Cardiac muscle cell (in vitro differentiated cells and primary cell): Measurements from ENCODE around the gene CAMK4. TPM values are rescaled to one million over a fixed set of nuclear protein-coding genes. Genes with fewer than 3 reads are reported as not detected.

Source experiments
- DNase-seq, 2 donors: peaks; one replicate each; pipeline versions ENCODE4 v3.0.0 to v3.0.0-alpha.2; 2010 to 2017; ENCODE audit warnings: low read depth in 1 of 2, low spot score in 1 of 2
- H3K27ac ChIP-seq: fragments of 200-600 bp; sonication (generic); 2 replicates; pipeline ENCODE4 v1.5.1; 2016
- H3K27me3 ChIP-seq: fragments of 200-600 bp; sonication (generic); 2 replicates; pipeline ENCODE4 v1.6.0; 2016; ENCODE audit warnings: control low read depth
- H3K36me3 ChIP-seq: fragments of 200-600 bp; sonication (generic); 2 replicates; pipeline ENCODE4 v1.5.1; 2016; ENCODE audit warnings: control low read depth
- H3K4me1 ChIP-seq: fragments of 200-600 bp; sonication (generic); 2 replicates; pipeline ENCODE4 v1.8.1; 2017; ENCODE audit warnings: low read depth, mild to moderate bottlenecking, mixed run types
- H3K4me3 ChIP-seq: fragments of 200-600 bp; sonication (generic); 2 replicates; pipeline ENCODE4 v1.5.1; 2016; ENCODE audit warnings: mild to moderate bottlenecking
- H3K9me3 ChIP-seq: fragments of 200-600 bp; sonication (generic); 2 replicates; pipeline ENCODE4 v1.5.1; 2017; ENCODE audit warnings: low read depth, mild to moderate bottlenecking, control low read depth
- polyA plus RNA-seq: library from polyadenylated mRNA; unstranded; fragments of >200 nt; fragmentation: Nextera tagmentation; extraction: Ambion mirVana; gene quantifications from 2 replicates; pipeline ENCODE4 v1.2.1, GENCODE V29; 2016
- total RNA-seq: library from RNA; depleted of rRNA; stranded (reverse); fragments of >200 nt; gene quantifications from 2 replicates; pipeline ENCODE4 v1.2.3, GENCODE V29; 2016
- TF ChIP-seq, protein P1 (sequence below): IDR thresholded peaks from 2 replicates; pipeline ENCODE4 v1.5.1; 2012; ENCODE audit warnings: low read depth, mild to moderate bottlenecking, low read length

The CAMK4 gene
- total and polyA plus RNA-seq, 2 experiments from 2014 or later: 0.67 to 2.1 TPM

DNA sequence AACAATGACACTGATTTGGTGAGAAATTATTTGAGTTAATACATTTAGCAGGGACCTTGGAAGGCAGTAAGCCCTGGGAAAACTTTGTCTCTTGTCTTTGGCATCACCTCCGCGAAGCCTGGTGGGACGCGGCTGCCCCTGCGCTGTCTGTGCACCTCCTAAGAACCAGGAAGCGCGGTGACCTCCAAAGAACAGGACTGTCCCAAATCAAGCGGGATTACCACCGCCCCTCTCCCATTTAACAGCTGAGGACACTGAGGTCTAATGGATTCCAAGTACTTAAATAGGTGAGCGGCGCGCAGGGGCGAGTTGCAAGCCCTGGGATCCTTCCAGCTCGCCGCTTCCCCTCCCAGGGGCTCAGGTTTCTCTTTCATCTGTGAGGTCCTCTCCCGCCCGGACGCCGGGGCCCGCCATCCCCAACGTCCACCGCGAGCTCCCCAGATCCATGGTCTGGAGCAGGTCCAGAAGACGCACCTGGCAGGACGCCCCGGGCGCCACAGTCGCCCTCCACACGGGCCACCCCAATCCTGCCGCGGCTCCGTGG is 287.7 kb downstream of the CAMK4 start:
- peak overlapping the region; percentile 58 for H3K4me3 ChIP-seq
- H3K9me3 ChIP-seq: no peaks in the 10 kb centered on the region
- TF ChIP-seq, protein P1, sequence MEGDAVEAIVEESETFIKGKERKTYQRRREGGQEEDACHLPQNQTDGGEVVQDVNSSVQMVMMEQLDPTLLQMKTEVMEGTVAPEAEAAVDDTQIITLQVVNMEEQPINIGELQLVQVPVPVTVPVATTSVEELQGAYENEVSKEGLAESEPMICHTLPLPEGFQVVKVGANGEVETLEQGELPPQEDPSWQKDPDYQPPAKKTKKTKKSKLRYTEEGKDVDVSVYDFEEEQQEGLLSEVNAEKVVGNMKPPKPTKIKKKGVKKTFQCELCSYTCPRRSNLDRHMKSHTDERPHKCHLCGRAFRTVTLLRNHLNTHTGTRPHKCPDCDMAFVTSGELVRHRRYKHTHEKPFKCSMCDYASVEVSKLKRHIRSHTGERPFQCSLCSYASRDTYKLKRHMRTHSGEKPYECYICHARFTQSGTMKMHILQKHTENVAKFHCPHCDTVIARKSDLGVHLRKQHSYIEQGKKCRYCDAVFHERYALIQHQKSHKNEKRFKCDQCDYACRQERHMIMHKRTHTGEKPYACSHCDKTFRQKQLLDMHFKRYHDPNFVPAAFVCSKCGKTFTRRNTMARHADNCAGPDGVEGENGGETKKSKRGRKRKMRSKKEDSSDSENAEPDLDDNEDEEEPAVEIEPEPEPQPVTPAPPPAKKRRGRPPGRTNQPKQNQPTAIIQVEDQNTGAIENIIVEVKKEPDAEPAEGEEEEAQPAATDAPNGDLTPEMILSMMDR: no peak
- H3K27ac ChIP-seq: peak overlapping the region; percentile 98
- H3K4me1 ChIP-seq: peaks cover 39% of the 10 kb centered on the region
- DNase-seq: peak; percentile 47 to 67
- H3K27me3 ChIP-seq: no peaks in the 10 kb centered on the region
- no peaks in the 10 kb centered on the region for H3K36me3 ChIP-seq

DNA sequence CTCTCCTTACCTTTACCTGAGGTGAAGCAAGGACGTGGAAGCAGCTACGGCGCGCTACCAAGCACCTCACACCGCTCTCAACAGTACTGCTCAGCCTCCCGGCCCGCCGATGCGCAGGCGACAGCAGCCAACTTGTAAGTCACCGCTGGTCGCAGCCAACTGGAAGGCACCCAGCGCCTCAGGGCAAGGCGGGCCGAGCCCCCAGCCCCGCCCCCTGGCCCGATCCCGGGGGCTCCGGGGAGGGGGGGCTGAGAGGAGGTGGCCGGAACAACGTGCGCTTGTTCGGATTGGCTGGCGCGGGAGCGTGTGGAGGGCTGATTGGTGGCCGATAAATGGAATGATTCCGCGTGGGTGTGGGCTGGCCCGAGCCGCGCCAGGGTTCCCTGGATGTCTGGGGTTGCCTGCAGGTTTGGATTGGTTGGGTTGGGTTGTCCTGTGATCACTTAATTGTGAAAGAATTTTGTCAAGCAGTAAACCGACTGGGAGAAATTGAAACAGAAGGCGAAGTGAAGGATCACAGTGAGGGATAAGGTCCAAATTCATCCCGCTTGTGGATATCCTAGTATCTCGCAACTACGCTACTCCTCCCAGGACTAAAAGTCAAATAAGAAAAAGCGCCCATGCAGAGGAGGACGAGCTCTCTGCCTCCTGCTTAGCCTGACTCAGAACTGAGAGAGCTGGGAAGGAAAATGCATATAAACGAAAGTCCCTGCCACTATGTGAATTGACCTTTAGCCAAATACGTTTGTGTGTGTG is 288.4 kb downstream of the CAMK4 start, which contains the start of gene STARD4:
TSS of gene STARD4 (minus strand) at position 161 of the 756 bp plus-strand sequence. CDS start 5,102 bp downstream, outside the sequence.
- TF ChIP-seq, protein P1: no peak
- Histone ChIP-seq H3K4me3 (peak within 1 kb of the TSS; percentile 58), H3K36me3 (no peaks in the 10 kb centered on the region), H3K27ac (peak within 1 kb of the TSS; percentile 98), H3K27me3 (no peaks in the 10 kb centered on the region), H3K9me3 (no peaks in the 10 kb centered on the region), H3K4me1 (peaks cover 39% of the 10 kb centered on the region)
- DNase-seq: peak; percentile 98

DNA sequence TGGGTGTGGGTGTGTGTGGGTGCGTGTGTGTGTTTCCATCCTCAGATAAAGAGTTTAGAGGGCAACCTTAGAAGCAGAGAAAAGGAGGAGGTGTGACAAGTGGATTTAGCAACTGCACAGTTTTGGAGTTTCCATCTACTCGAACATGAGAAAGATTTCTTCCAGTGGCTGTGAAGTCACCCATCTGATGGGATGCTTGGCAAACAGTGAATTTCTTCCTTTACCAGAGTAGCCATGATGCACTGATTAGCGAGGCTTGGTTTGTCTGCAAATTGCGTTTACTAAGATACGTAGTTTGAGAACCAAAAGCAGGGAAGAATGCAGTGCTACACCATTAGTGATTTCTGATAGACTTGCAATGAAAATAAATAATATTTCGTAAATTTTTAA is 288.9 kb downstream of the CAMK4 start:
- H3K36me3 ChIP-seq: no peaks in the 10 kb centered on the region
- peak overlapping the region; percentile 58 for H3K4me3 ChIP-seq
- H3K27ac ChIP-seq: peak overlapping the region; percentile 98
- no peak for DNase-seq
- peaks cover 39% of the 10 kb centered on the region for H3K4me1 ChIP-seq
- no peaks in the 10 kb centered on the region for H3K27me3 ChIP-seq
- TF ChIP-seq, protein P1: no peak
- no peaks in the 10 kb centered on the region for H3K9me3 ChIP-seq

DNA sequence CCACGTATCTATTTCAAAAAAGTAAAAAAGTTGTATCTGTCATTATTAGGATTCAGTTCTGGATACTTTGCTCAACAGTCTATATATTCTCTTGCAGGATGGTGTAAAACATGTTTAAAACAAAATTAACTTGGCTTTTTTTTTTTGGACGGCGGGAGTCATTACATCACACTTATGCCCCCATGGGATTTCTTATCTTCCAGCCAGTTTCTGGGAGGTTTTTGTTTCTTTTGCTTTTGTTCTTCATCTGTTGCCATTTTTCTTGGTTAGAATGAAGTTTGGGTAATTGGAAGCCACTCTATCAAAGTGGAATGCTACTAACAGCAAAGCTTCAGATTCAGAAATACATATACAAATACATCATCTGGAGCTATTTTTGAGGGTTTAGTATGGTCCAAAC is 289.9 kb downstream of the CAMK4 start:
- TF ChIP-seq, protein P1: no peak
- peak in 1 of 2 donors; percentile 57 for DNase-seq
- no peaks in the 10 kb centered on the region for H3K36me3 ChIP-seq
- no peaks in the 10 kb centered on the region for H3K27me3 ChIP-seq
- peaks cover 35% of the 10 kb centered on the region for H3K4me1 ChIP-seq
- peak overlapping the region; percentile 98 for H3K27ac ChIP-seq
- no peak overlapping the region for H3K4me3 ChIP-seq
- no peaks in the 10 kb centered on the region for H3K9me3 ChIP-seq

DNA sequence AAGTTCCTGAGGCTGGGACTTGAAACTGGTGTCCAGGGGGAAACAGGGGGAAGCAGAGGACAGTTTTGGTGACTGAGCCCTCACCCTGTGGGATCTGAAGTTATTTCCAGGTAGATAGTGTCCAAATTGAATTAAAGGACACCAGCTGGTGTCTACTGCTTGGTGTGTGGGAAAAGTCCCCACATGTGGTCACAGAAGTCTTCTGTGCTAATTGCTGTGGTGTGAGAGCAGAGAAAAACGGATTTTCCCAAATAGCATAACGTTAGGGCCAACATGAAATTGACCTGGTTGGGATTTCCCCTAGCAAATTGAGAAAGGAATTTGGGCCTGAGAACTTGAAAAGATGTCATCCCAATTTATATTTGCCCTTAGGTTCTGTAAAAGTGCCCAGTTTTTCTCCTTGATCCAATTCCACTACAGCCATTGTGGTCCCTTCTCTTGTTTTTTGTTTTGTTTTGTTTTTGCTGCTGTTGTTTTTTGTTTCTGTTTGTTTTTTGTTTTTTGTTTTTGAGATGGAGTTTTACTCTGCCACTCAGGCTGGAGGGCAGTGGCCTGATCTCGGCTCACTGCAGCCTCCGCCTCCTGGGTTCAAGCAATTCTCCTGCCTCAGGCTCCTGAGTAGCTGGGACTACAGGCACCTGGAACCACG is 293.8 kb downstream of the CAMK4 start:
- Histone ChIP-seq H3K4me3 (no peak overlapping the region), H3K36me3 (no peaks in the 10 kb centered on the region), H3K27ac (no peak overlapping the region), H3K9me3 (no peaks in the 10 kb centered on the region), H3K27me3 (no peaks in the 10 kb centered on the region), H3K4me1 (peaks cover 15% of the 10 kb centered on the region)
- TF ChIP-seq, protein P1: no peak
- no peak for DNase-seq
